Neural progenitor cell (in vitro differentiated cells): Measurements from ENCODE around the gene CACNA1C. TPM values are rescaled to one million over a fixed set of nuclear protein-coding genes. Genes with fewer than 3 reads are reported as not detected.

Experiments used
- DNase-seq: peaks from one replicate; pipeline ENCODE4 v3.0.0-alpha.2; 2016; ENCODE audit warnings: low spot score
- H2AFZ ChIP-seq: fragments of 200-600 bp; sonication (generic); replicated peaks from 2 replicates; pipeline ENCODE4 v1.6.1; 2016; ENCODE audit warnings: antibody characterized with exemption
- H3F3A ChIP-seq: fragments of 200-600 bp; sonication (generic); 2 replicates; pipeline ENCODE4 v1.6.1; 2016; ENCODE audit warnings: antibody characterized with exemption, low read depth
- H3K27ac ChIP-seq: fragments of 200-600 bp; sonication (generic); 2 replicates; pipeline ENCODE4 v1.5.1; 2016; ENCODE audit warnings: mild to moderate bottlenecking
- H3K27me3 ChIP-seq: fragments of 200-600 bp; sonication (generic); 2 replicates; pipeline ENCODE4 v1.6.1; 2016; ENCODE audit warnings: mild to moderate bottlenecking, moderate library complexity
- H3K36me3 ChIP-seq: fragments of 200-600 bp; sonication (generic); 2 replicates; pipeline ENCODE4 v1.5.1; 2016
- H3K4me1 ChIP-seq: fragments of 200-600 bp; sonication (generic); 2 replicates; pipeline ENCODE4 v1.6.1; 2016; ENCODE audit warnings: mixed run types
- H3K4me2 ChIP-seq: fragments of 200-600 bp; sonication (generic); 2 replicates; pipeline ENCODE4 v1.6.1; 2016
- H3K4me3 ChIP-seq: fragments of 200-600 bp; sonication (generic); 2 replicates; pipeline ENCODE4 v1.5.1; 2016
- H3K79me2 ChIP-seq: fragments of 200-600 bp; sonication (generic); 2 replicates; pipeline ENCODE4 v1.6.1; 2016; ENCODE audit warnings: low read depth
- H3K9ac ChIP-seq: fragments of 200-600 bp; sonication (generic); 2 replicates; pipeline ENCODE4 v1.6.1; 2016
- H3K9me3 ChIP-seq: fragments of 200-600 bp; sonication (generic); 2 replicates; pipeline ENCODE4 v1.5.1; 2016; ENCODE audit warnings: low read depth
- H4K20me1 ChIP-seq: fragments of 200-600 bp; sonication (generic); 2 replicates; pipeline ENCODE4 v1.6.1; 2016; ENCODE audit warnings: low read depth
- H3K27ac Mint-ChIP-seq: 3 replicates; pipeline ENCODE4 v1.8.0; 2021; ENCODE audit warnings: mixed read lengths
- H3K27me3 Mint-ChIP-seq: 2 replicates; pipeline ENCODE4 v1.8.0; 2022; ENCODE audit warnings: low read depth, mild to moderate bottlenecking, inconsistent platforms, moderate library complexity, mixed read lengths; ENCODE audit not compliant: insufficient read depth
- H3K36me3 Mint-ChIP-seq: 3 replicates; pipeline ENCODE4 v1.8.0; 2021; ENCODE audit warnings: mixed read lengths
- H3K4me1 Mint-ChIP-seq: 3 replicates; pipeline ENCODE4 v1.8.0; 2021; ENCODE audit warnings: mixed read lengths
- H3K4me3 Mint-ChIP-seq: 3 replicates; pipeline ENCODE4 v1.8.0; 2021; ENCODE audit warnings: mild to moderate bottlenecking, moderate library complexity, mixed read lengths
- H3K9me3 Mint-ChIP-seq: 3 replicates; pipeline ENCODE4 v1.8.0; 2020; ENCODE audit warnings: mixed read lengths
- EZH2 ChIP-seq: fragments of 200-600 bp; sonication (generic); IDR thresholded peaks from 2 replicates; pipeline ENCODE4 v1.6.1; 2017; ENCODE audit warnings: antibody characterized with exemption, mild to moderate bottlenecking, moderate library complexity
- EZH2phosphoT487 ChIP-seq: fragments of 200-600 bp; sonication (generic); IDR thresholded peaks from 2 replicates; pipeline ENCODE4 v1.6.1; 2017; ENCODE audit warnings: antibody characterized with exemption
- total RNA-seq: library from RNA; depleted of rRNA; stranded (reverse); fragments of >200 nt; gene quantifications from 2 replicates; pipeline ENCODE4 v1.2.3, GENCODE V29; 2015; ENCODE audit warnings: low replicate concordance
- TF ChIP-seq, protein P1 (sequence below): fragments of 200-600 bp; sonication (generic); IDR thresholded peaks from 2 replicates; pipeline ENCODE4 v1.5.1; 2017; ENCODE audit warnings: antibody characterized with exemption, mild to moderate bottlenecking

CACNA1C gene
- total RNA-seq, 1 donor from 2014 or later = 2.7 TPM

DNA sequence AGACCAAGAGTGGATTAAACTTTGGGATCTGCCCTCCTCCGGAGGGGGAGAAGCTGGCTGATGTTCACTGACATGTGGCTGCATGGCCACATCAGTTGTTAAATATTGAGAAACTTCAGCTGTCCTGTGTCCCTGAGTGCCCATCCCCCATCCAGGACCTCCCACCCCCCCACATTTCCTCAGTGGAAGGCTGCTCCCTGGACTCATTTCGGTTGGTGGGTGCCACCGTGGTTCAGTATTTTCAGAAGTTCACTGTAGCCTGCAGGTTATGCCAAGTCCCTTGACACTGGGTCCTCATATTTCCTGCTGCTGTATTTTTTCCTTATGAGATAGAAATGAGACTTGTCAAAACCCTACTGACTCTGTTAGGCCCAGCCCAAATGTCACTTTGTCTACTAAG, 302.4 kb downstream of the CACNA1C start:
- H3K4me2 ChIP-seq = no peak overlapping the region
- no peak overlapping the region for H3K27ac ChIP-seq
- no peak for DNase-seq
- no peaks in the 10 kb centered on the region for H3F3A ChIP-seq
- Mint-ChIP-seq H3K4me3 (no peak overlapping the region), H3K27ac (no peak overlapping the region), H3K27me3 (peaks cover 12% of the 10 kb centered on the region), H3K9me3 (no peaks in the 10 kb centered on the region), H3K36me3 (no peaks in the 10 kb centered on the region), H3K4me1 (peaks cover 45% of the 10 kb centered on the region)
- no peak overlapping the region for H3K9ac ChIP-seq
- H3K36me3 ChIP-seq = no peaks in the 10 kb centered on the region
- TF ChIP-seq, protein P1, sequence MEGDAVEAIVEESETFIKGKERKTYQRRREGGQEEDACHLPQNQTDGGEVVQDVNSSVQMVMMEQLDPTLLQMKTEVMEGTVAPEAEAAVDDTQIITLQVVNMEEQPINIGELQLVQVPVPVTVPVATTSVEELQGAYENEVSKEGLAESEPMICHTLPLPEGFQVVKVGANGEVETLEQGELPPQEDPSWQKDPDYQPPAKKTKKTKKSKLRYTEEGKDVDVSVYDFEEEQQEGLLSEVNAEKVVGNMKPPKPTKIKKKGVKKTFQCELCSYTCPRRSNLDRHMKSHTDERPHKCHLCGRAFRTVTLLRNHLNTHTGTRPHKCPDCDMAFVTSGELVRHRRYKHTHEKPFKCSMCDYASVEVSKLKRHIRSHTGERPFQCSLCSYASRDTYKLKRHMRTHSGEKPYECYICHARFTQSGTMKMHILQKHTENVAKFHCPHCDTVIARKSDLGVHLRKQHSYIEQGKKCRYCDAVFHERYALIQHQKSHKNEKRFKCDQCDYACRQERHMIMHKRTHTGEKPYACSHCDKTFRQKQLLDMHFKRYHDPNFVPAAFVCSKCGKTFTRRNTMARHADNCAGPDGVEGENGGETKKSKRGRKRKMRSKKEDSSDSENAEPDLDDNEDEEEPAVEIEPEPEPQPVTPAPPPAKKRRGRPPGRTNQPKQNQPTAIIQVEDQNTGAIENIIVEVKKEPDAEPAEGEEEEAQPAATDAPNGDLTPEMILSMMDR = no peak
- TF ChIP-seq EZH2 (no peak), EZH2phosphoT487 (no peak)
- peaks cover 13% of the 10 kb centered on the region for H3K4me1 ChIP-seq
- H3K9me3 ChIP-seq = no peaks in the 10 kb centered on the region
- no peak overlapping the region for H3K4me3 ChIP-seq
- no peaks in the 10 kb centered on the region for H3K79me2 ChIP-seq
- no peak overlapping the region for H2AFZ ChIP-seq
- H3K27me3 ChIP-seq = no peaks in the 10 kb centered on the region
- H4K20me1 ChIP-seq = no peaks in the 10 kb centered on the region

DNA sequence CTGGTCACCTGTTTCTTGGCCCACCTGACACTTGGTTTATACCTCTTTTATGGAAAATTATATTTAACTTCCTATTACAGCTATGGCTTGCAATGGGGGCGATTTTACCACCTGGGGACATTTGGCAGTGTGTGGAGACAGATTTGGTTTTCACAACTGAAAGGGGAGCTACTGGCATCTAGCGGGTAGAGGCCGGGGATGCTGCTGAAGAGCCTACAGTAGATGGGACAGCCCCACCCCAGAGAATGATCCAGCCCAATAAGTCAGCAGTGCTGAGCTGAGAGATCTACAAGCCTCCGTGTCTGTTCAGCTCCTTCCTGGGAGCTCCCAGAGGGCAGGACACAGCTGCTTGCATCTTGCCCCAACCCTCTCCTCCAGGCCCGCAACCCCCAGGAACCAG, 302.8 kb downstream of the CACNA1C start:
- H3K27me3 Mint-ChIP-seq = peaks cover 12% of the 10 kb centered on the region
- TF ChIP-seq EZH2 = no peak
- TF ChIP-seq, protein P1 = no peak
- TF ChIP-seq EZH2phosphoT487 = no peak
- no peak for DNase-seq
- peaks cover 13% of the 10 kb centered on the region for H3K4me1 ChIP-seq
- no peak overlapping the region for H2AFZ ChIP-seq
- no peak overlapping the region for H3K4me3 ChIP-seq
- no peaks in the 10 kb centered on the region for H3K79me2 ChIP-seq
- no peak overlapping the region for H3K4me2 ChIP-seq
- H3K9ac ChIP-seq = no peak overlapping the region
- H3F3A ChIP-seq = no peaks in the 10 kb centered on the region
- H3K4me3 Mint-ChIP-seq = no peak overlapping the region
- H3K27me3 ChIP-seq = no peaks in the 10 kb centered on the region
- peaks cover 45% of the 10 kb centered on the region for H3K4me1 Mint-ChIP-seq
- no peak overlapping the region for H3K27ac Mint-ChIP-seq
- no peaks in the 10 kb centered on the region for H4K20me1 ChIP-seq
- no peaks in the 10 kb centered on the region for H3K9me3 ChIP-seq
- no peaks in the 10 kb centered on the region for H3K36me3 Mint-ChIP-seq
- no peak overlapping the region for H3K27ac ChIP-seq
- no peaks in the 10 kb centered on the region for H3K36me3 ChIP-seq
- no peaks in the 10 kb centered on the region for H3K9me3 Mint-ChIP-seq

DNA sequence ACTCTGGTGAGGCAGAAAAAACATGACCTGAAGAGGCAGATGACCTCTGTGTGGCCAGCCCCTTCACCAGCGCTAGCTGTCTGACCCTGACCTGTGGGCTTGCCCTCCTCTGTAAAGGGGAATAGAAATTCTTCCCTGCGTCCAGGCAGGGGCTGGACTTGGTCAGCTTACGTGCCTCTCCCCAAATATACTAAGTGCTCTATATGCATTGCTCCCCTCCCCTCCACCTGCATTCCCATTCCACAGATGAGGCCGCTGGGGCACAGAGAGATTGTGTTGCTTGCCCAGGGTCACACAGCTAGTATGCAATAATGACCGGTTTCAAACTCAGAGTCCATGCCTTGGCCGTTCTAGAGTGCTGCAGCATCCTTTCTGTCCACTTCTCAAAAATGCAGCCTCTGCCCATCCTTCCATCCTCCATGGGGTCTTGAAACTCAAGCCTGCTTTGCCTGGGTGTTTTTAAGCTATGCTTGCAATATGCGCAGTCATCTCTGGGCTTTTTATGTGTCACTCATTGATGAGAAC, 303.9 kb downstream of the CACNA1C start:
- no peak overlapping the region for H3K4me2 ChIP-seq
- peaks cover 45% of the 10 kb centered on the region for H3K4me1 Mint-ChIP-seq
- no peaks in the 10 kb centered on the region for H3K9me3 ChIP-seq
- TF ChIP-seq, protein P1 = no peak
- TF ChIP-seq EZH2 (no peak), EZH2phosphoT487 (no peak)
- no peaks in the 10 kb centered on the region for H4K20me1 ChIP-seq
- H3K36me3 Mint-ChIP-seq = no peaks in the 10 kb centered on the region
- H3K4me1 ChIP-seq = peaks cover 13% of the 10 kb centered on the region
- no peak for DNase-seq
- no peaks in the 10 kb centered on the region for H3K27me3 ChIP-seq
- peaks cover 12% of the 10 kb centered on the region for H3K27me3 Mint-ChIP-seq
- no peaks in the 10 kb centered on the region for H3F3A ChIP-seq
- no peaks in the 10 kb centered on the region for H3K79me2 ChIP-seq
- no peak overlapping the region for H3K4me3 Mint-ChIP-seq
- no peak overlapping the region for H3K4me3 ChIP-seq
- H3K27ac Mint-ChIP-seq = no peak overlapping the region
- H3K36me3 ChIP-seq = no peaks in the 10 kb centered on the region
- no peak overlapping the region for H2AFZ ChIP-seq
- no peak overlapping the region for H3K27ac ChIP-seq
- H3K9ac ChIP-seq = no peak overlapping the region
- no peaks in the 10 kb centered on the region for H3K9me3 Mint-ChIP-seq
